ENCODE results near the gene KANSL1. TPM values are rescaled to one million over a fixed set of nuclear protein-coding genes. Genes with fewer than 3 reads are reported as not detected.

The KANSL1 gene
- total and polyA plus RNA-seq, 2 of the 4 experiments (the other 2 are of a cell fraction) = 19.1 to 49.6 TPM

GRCh38 chr17:45986056-45986455, 207.2 kb downstream of the KANSL1 start:
- Histone ChIP-seq H3K9ac (ENCODE audit: low read depth, low read length) (no peak overlapping the region), H3K56ac (ENCODE audit: extremely low read depth, insufficient read depth, low read length) (no peak overlapping the region), H3K9me3 (ENCODE audit: control insufficient read depth, insufficient read depth, low read length) (peaks cover 2% of the 10 kb centered on the region; the same call in 1 of the 2 replicates), H3K4me2 (ENCODE audit: low read depth, low read length) (no peak overlapping the region), H4K20me1 (ENCODE audit: insufficient read depth, low read length) (no peaks in the 10 kb centered on the region; the same call in 1 of the 2 replicates), H3K27ac (ENCODE audit: insufficient read depth, low read length) (no peak overlapping the region), H2BK20ac (ENCODE audit: low read depth, low read length) (no peak overlapping the region), H3K18ac (ENCODE audit: low read depth, low read length) (no peak overlapping the region), H3K36me3 (ENCODE audit: control insufficient read depth, insufficient read depth, low read length) (no peaks in the 10 kb centered on the region), H2BK5ac (ENCODE audit: low read depth, low read length, poor library complexity, severe bottlenecking) (no peak overlapping the region), H2AK9ac (replicated peaks; ENCODE audit: low read depth, low read length, poor library complexity) (no peak overlapping the region), H3K4me3 (ENCODE audit: insufficient read depth, low read depth, low read length) (no peak overlapping the region), H4K5ac (ENCODE audit: low read depth, low read length) (no peak overlapping the region), H3K23ac (ENCODE audit: low read depth, low read length) (no peak overlapping the region), H3K27me3 (ENCODE audit: control insufficient read depth, insufficient read depth, low read length) (peaks cover 55% of the 10 kb centered on the region), H3K4me1 (ENCODE audit: control insufficient read depth, insufficient read depth, low read length) (no peaks in the 10 kb centered on the region), H4K91ac (ENCODE audit: insufficient read depth, low read depth, low read length) (no peak overlapping the region), H4K8ac (ENCODE audit: low read depth in 2 of 2, low read length in 2 of 2) (no peak overlapping the region), H2BK15ac (ENCODE audit: low read depth, low read length) (no peak overlapping the region), H3K9me1 (ENCODE audit: insufficient read depth, low read length) (peaks cover 3% of the 10 kb centered on the region; the same call in 1 of the 2 replicates), H2BK120ac (ENCODE audit: low read depth, low read length) (no peak overlapping the region), H2AFZ (replicated peaks; ENCODE audit: low read length, poor library complexity) (no peak overlapping the region), H2AK5ac (ENCODE audit: low read depth, low read length) (no peak overlapping the region), H3K4ac (ENCODE audit: low read depth, low read length) (no peak overlapping the region), H3K14ac (replicated peaks; ENCODE audit: low read depth, low read length) (no peak overlapping the region), H3K79me1 (ENCODE audit: low read depth in 1 of 2, low read length in 2 of 2) (no peaks in the 10 kb centered on the region)
- no TSS peak for BruUV-seq (replicated peaks)
- intact Hi-C loops (cut with micrococcal nuclease) (no loop called here), in situ Hi-C loops (cut with MboI; ENCODE audit: low sequenced_read_pairs) (no loop called here), dilution Hi-C loops (cut with HindIII; ENCODE audit: low sequenced_read_pairs, unreplicated experiment) (no loop called here)
- TF ChIP-seq BHLHE40 (IDR thresholded peaks at IDR 0.05; ENCODE audit: low read depth, low read length) = no peak
- no peak for TF ChIP-seq RFX5 (IDR thresholded peaks at IDR 0.05; ENCODE audit: low read depth, low read length)
- TF ChIP-seq FOS (IDR thresholded peaks at IDR 0.05; ENCODE audit: low read depth, low read length) = no peak
- TF ChIP-seq MAZ (IDR thresholded peaks at IDR 0.05; ENCODE audit: borderline replicate concordance, low read depth, low read length) = no peak
- no peak for TF ChIP-seq RAD21 (IDR thresholded peaks at IDR 0.05; ENCODE audit: low read length)
- no peak for TF ChIP-seq MAFK (IDR thresholded peaks at IDR 0.05; ENCODE audit: low read depth, low read length)
- no peak for TF ChIP-seq POLR2A (IDR thresholded peaks at IDR 0.05; ENCODE audit: low read depth, low read length)
- TF ChIP-seq ELK1 (IDR thresholded peaks at IDR 0.05; ENCODE audit: borderline replicate concordance, low read depth, low read length) = no peak
- TF ChIP-seq CHD1 (IDR thresholded peaks at IDR 0.05; ENCODE audit: low read depth, low read length) = no peak
- TF ChIP-seq CTCF (conservative IDR thresholded peaks at IDR 0.05; ENCODE audit: low read depth, low read length) = no peak
- TF ChIP-seq SMC3 (IDR thresholded peaks at IDR 0.05; ENCODE audit: low read depth, low read length) = no peak
- TF ChIP-seq USF2 (IDR thresholded peaks at IDR 0.05; ENCODE audit: low read depth, low read length) = no peak
- TF ChIP-seq MXI1 (IDR thresholded peaks at IDR 0.05; ENCODE audit: borderline replicate concordance, low read depth, low read length) = no peak
- POLR2A ChIA-PET (ENCODE audit: unreplicated experiment) = no interaction called here
- CTCF ChIA-PET = no interaction called here
- 100% methylated on average over 1 of the region's 4 CpGs; no CpG with 5 or more reads in 1 of the 2 experiments for WGBS, 2 experiments (ENCODE audit: extremely low coverage in 2 of 2, insufficient read length in 1 of 2)
- ATAC-seq (ENCODE audit: low read depth) (no peak), DNase-seq (no peak)

Data from IMR-90 (cell line).